ENCODE data around the gene GSTM4.

Gene GSTM4

GRCh38 chr1:109655615-109656519, at the start of gene GSTM4:
GSTM4 (plus strand) TSS chr1:109656099; CDS start chr1:109656390, 291 bp downstream.
- DNase-seq, result peak; percentile 30

GRCh38 chr1:109609881-109610280, 46.0 kb upstream of the GSTM4 start:
- DNase-seq, result no peak

- no peak for DNase-seq
Measured at GRCh38 chr1:109610609-109611307, 45.1 kb upstream of the GSTM4 start.

- no peak for DNase-seq
Measured at GRCh38 chr1:109611308-109611990, 44.5 kb upstream of the GSTM4 start.

- no peak for DNase-seq
Measured at GRCh38 chr1:109613361-109614147, 42.3 kb upstream of the GSTM4 start.

- DNase-seq, result no peak
Measured at GRCh38 chr1:109615879-109616278, 40.0 kb upstream of the GSTM4 start.

- no peak for DNase-seq
Measured at GRCh38 chr1:109616391-109616790, 39.5 kb upstream of the GSTM4 start.

- DNase-seq, result no peak
Measured at GRCh38 chr1:109617291-109617801, 38.6 kb upstream of the GSTM4 start.

GRCh38 chr1:109618661-109619575, 37.0 kb upstream of the GSTM4 start:
- DNase-seq, result no peak

GRCh38 chr1:109619576-109620400, 36.1 kb upstream of the GSTM4 start, which contains the start of the genes AMPD2 and GNAT2:
AMPD2 (plus strand) TSS chr1:109619837; CDS start chr1:109621176, 1,339 bp downstream.
GNAT2 (minus strand) TSS chr1:109619616; CDS start chr1:109612870, 6,746 bp downstream.
- peak; percentile 57 for DNase-seq

- no peak for DNase-seq
Measured at GRCh38 chr1:109620401-109620791, 35.5 kb upstream of the GSTM4 start.

GRCh38 chr1:109620841-109621286, 35.0 kb upstream of the GSTM4 start:
- peak; percentile 92 for DNase-seq

- no peak for DNase-seq
Measured at GRCh38 chr1:109621379-109622136, 34.3 kb upstream of the GSTM4 start.

GRCh38 chr1:109622137-109622892, 33.6 kb upstream of the GSTM4 start:
- DNase-seq, result no peak

GRCh38 chr1:109622895-109623294, 33.0 kb upstream of the GSTM4 start:
- DNase-seq, result no peak

GRCh38 chr1:109623601-109624161, 32.2 kb upstream of the GSTM4 start:
- no peak for DNase-seq

- DNase-seq, result no peak
Measured at GRCh38 chr1:109624201-109625010, 31.5 kb upstream of the GSTM4 start.

All from COR-L47 (cell line).